NB4 (cell line): ENCODE results near the gene BAIAP3.

ENCODE experiments used
- CTCF ChIP-seq: IDR thresholded peaks from one replicate; pipeline ENCODE4 v1.5.1; 2012; ENCODE audit warnings: low read depth, low read length
- MYC ChIP-seq: IDR thresholded peaks from 2 replicates; pipeline ENCODE4 v1.6.1; 2011; ENCODE audit warnings: low read depth, low read length

- TF ChIP-seq CTCF (no peak), MYC (no peak)
These were observed 6.4 kb upstream of the BAIAP3 start for GRCh38 chr16:1326946-1327618.
